NK-92 (cell line): ENCODE results near the gene NFIX.

ENCODE experiments used
- DNase-seq: peaks from one replicate; lab custom pipeline; 2025; ENCODE audit not compliant: unreplicated experiment; lab: John Stamatoyannopoulos, UW

The NFIX gene

DNA sequence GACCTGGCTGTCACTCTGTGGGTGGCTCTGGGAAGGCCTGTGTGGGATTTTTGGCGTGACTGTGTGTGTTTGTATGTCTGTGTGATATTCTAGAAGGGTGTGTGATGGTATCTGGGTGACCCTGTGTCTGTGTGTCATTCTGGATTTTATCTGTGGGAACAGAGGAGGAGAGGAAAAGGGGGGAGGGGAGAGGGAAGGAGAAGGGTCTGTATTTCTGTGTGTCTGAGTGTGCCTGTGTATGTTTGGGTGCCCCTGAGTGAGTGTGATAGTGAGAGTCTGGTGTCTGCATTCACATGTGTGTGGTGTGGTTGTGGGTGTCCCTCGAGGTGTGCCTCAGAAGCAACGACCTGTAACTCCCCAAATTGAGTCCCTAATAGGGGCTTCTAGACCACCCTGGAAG, 8.1 kb upstream of the NFIX start:
- DNase-seq = no peak

GRCh38 chr19:12987781-12988180, 7.5 kb upstream of the NFIX start:
- DNase-seq = no peak

- no peak for DNase-seq
Measured at GRCh38 chr19:12990431-12990830, 4.8 kb upstream of the NFIX start.

DNA sequence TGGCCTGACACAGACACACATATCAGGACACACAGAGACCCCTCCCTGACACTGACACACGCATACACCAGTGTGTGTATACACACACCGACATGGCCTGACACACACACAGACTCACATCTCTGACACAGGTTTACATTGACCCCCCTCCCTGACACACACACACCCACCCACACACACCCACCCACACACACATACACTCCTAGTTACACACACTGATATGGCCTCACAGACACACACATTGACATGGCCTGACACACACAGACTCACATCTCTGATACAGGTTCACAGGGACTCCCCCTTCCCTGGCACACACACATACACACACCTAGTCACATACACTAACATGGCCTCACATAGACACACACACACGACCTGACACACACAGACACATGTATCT, 4.4 kb upstream of the NFIX start:
- DNase-seq = no peak

GRCh38 chr19:12991296-12991695, 4.0 kb upstream of the NFIX start:
- DNase-seq = no peak

GRCh38 chr19:12992729-12993128, 2.5 kb upstream of the NFIX start:
- no peak for DNase-seq

- no peak for DNase-seq
Measured at GRCh38 chr19:12993562-12993961, 1.7 kb upstream of the NFIX start.

- DNase-seq = no peak
Measured at GRCh38 chr19:12995596-12996405, 526 bp downstream of the NFIX start.

DNA sequence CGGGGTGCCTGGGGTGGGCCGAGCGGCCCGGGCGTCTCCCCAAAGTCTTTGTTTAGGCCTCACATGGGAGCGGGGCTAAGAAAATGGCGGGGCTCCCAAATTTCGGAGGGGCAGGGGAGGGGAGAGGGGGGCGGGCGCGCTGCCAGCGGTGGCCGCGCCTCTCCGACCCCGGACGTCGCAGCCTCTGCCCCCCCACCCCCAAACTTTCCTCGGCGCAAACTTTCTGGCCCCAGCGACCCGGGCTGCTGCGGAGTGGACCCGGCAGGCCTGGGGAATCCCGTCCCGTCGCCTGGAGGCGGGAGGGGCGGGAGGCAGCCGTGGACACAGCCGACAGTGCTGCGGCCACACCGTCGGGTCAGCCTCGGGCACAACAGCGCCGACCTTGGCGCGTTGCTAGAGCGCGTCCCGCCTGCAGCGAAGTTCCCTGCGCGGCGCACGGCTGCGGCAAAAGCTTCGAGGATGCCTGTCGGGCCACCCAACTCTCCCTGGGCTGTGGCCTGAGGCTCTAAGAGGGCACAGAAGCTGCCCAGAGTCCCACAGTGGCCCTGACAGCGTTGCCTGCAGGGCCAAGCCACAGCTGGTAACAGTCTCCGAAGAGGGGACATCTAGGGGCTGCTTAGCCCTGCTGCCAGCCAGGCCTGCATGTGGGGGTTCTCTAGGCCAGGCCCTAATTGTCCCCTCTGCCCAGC, 1.3 kb downstream of the NFIX start:
- no peak for DNase-seq

DNA sequence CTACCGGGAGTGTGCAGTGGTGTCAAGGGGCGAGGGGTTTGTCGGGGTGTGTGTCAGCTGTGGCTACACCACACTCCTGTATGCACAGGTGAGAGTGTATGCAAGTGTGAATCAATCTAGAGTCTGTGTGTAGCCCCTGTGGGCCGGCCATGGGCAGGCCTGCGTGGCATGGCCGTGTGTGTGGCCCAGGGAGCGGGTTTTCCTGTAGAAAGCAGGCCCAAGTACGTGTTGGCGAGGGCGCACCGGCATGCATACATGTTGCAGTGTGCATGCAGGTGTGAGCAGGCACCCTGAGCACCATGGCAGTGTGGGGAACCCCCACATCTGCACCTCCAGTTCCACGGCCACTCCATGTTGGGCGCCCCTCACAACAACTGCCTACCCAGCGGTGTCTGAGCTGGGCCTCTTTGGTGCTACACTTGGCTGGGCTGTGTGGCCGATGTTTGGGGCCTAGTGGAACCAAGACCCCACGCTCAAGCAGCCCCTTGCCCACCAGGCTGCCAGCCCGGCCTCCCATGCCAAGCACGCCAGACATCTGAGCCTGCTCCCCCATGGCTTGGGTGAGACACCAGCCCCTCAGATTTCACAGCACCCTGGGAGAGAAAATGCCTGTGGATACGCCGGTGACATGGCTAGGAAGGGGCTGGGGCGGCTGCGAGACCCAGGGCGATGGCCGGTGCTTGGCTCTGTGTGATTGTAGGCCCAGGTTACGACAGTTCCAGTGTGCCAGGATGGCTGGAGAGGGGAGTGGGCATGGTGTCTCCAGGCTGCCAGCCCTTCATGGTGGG, 2.1 kb downstream of the NFIX start:
- no peak for DNase-seq

DNA sequence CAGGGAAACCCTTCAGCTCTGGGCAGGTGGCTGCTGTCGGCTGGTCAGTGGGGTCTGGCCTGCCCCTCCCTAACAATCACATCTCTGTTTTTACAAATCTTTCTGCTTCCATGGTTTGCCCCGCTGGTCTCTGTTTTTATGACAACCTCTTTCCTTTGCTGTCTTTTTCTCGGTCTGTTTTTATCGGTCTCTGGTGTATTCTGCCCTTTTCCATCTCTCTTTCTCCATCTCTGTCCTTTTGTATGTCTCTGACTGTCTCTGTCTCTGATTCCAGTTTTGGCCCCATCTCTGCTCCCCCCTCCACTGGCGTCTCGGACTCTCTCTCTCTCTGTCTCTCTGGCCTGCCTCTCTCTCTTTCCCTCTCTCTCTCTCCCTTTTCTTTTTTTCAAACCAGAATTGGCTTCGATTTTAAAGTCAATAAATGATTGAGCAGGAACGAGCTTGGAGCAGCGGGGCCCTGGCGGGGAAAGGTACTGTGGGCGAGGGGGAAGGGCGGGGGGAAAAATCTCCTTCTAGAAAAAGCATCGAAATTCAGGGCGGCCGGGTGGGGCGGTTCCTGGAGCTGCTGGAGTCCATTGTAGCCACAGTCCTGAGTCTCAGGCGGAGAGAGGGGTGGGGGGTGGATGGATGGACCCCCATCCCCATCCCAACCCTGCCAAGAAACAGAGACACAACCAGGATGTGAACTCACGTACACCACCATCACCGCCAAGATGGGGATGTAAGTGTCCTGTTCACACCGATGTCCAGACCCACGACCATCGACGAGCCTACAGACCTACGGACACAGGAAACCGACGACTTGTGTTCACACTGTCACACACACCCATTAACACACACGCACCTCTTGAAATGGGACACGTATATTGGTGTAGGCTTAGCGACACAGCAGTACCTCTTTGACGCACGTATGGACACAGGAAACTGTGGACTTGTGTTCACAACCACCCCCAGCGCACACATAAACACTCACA, 3.0 kb downstream of the NFIX start:
- DNase-seq = no peak

DNA sequence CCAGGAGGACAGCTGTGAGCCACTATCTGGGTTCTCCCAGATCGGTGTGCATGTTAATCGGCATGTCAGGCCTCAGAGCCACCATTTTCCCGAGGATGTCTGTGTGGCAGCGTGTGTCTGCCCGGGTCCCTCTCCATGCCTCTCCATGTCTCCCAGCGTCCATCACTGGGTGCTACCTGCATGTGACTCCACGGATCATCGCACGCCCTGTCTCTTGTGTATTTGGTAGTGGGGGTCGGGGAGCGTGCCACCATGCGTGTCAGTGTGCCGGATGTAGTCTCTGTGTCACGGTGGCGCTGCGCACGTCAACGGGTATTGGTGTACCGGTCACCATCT, 5.9 kb downstream of the NFIX start:
- no peak for DNase-seq

- DNase-seq = no peak
Measured at GRCh38 chr19:13001502-13002165, 6.4 kb downstream of the NFIX start.

GRCh38 chr19:13002166-13002898, 7.1 kb downstream of the NFIX start:
- no peak for DNase-seq

DNA sequence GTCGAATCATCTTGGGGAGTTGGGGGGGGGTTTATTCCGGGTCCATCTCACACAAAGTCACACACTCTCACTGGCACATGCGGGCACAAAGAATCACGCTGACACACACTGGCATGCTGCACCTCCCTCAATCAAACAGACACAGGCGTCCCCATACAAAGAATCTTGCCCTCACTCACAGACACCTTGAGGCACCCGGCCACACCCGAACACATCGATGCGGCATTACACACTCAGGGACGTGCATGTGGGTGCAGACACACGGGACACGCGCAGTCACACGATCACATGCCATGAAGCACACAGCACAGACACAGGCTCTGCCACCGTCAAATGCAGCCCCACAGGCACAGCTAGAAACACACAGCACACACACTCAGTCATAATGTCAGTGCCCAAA, 7.8 kb downstream of the NFIX start:
- DNase-seq = no peak

- DNase-seq = no peak
Measured at GRCh38 chr19:13004273-13004672, 9.0 kb downstream of the NFIX start.

GRCh38 chr19:13005253-13005652, 10.0 kb downstream of the NFIX start:
- no peak for DNase-seq

DNA sequence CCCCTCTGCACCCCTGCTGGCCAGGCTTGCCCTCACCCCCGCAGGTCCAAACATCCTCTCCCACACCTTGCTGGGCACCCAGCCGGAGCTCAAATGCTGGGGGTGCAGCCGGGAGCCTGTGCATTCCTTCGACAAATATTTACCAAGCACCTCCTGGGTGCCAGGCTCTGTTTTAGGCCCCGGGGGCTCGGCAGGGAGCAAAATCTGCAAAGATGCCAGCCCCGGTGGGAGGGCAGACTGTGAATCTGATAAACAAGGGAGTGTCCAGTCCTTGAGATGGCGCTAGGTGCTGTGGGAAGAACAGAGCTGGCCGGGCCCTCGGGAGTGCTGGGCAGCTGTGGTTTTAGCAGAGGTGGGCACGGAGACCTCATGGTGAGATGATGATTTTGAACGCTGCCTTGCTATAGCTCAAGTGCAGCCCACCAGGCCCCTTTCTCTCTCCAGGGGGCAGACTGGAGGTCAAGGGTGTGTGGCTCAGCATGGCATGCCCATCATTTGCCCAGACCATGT, 10.6 kb downstream of the NFIX start:
- no peak for DNase-seq
